HEK293 (cell line): ENCODE data around the gene HIVEP2.

Source experiments
- CTCF ChIP-seq: fragments of 450-650 bp; formaldehyde crosslinking; IDR thresholded peaks from 2 replicates; pipeline ENCODE4 v1.5.1; 2016; ENCODE audit warnings: missing biosample characterization, missing genetic modification characterization
- HOXA7 ChIP-seq: sonication (generic); formaldehyde crosslinking; IDR thresholded peaks from 2 replicates; pipeline ENCODE4 v1.8.1; 2022; ENCODE audit warnings: missing genetic modification reagents, borderline replicate concordance
- INSM2 ChIP-seq: fragments of 450-650 bp; formaldehyde crosslinking; IDR thresholded peaks from 2 replicates; pipeline ENCODE4 v1.5.1; 2016; ENCODE audit warnings: missing biosample characterization, missing genetic modification characterization
- KLF17 ChIP-seq: fragments of 450-650 bp; formaldehyde crosslinking; IDR thresholded peaks from 2 replicates; pipeline ENCODE4 v1.5.1; 2016; ENCODE audit warnings: missing biosample characterization, missing genetic modification characterization
- REST ChIP-seq: fragments of 450-650 bp; formaldehyde crosslinking; IDR thresholded peaks from 2 replicates; pipeline ENCODE4 v1.5.1; 2016; ENCODE audit warnings: missing biosample characterization, missing genetic modification characterization
- YY1 ChIP-seq: fragments of 450-650 bp; formaldehyde crosslinking; IDR thresholded peaks from 2 replicates; pipeline ENCODE4 v1.5.1; 2018; ENCODE audit warnings: missing biosample characterization, missing genetic modification characterization
- ZBTB8A ChIP-seq: fragments of 450-650 bp; formaldehyde crosslinking; IDR thresholded peaks from 2 replicates; pipeline ENCODE4 v1.5.1; 2016; ENCODE audit warnings: missing biosample characterization, missing genetic modification characterization
- ZNF221 ChIP-seq: fragments of 450-650 bp; formaldehyde crosslinking; IDR thresholded peaks from 2 replicates; pipeline ENCODE4 v1.5.1; 2017; ENCODE audit warnings: missing biosample characterization, missing genetic modification characterization, borderline replicate concordance
- ZNF274 ChIP-seq, 2 experiments: fragments of 200-500 bp in 1 of 2; fragments of 450-650 bp in 1 of 2; sonication (Bioruptor generic) in 1 of 2; formaldehyde crosslinking in 1 of 2; IDR thresholded peaks; 2 replicates each; pipeline versions ENCODE4 v1.5.1 to v1.6.1; 2014 to 2016; ENCODE audit warnings: borderline replicate concordance in 1 of 2, inconsistent platforms in 1 of 2, low read length in 1 of 2, missing biosample characterization in 1 of 2, missing genetic modification characterization in 1 of 2
- ZNF776 ChIP-seq: fragments of 450-650 bp; formaldehyde crosslinking; IDR thresholded peaks from 2 replicates; pipeline ENCODE4 v1.5.0; 2017; ENCODE audit warnings: missing biosample characterization, missing genetic modification characterization, borderline replicate concordance

- TF ChIP-seq KLF17 (tag by site-specific recombination): no peak
- TF ChIP-seq CTCF (tag by site-specific recombination): no peak
- TF ChIP-seq INSM2 (tag by site-specific recombination): no peak
- TF ChIP-seq ZNF776 (tag by site-specific recombination): no peak
- TF ChIP-seq HOXA7 (CRISPR knock-in tag): no peak
- no peak for TF ChIP-seq REST (tag by site-specific recombination)
- TF ChIP-seq ZNF221 (tag by site-specific recombination): no peak
- TF ChIP-seq ZNF274 (IDR thresholded peaks at IDR 0.05; ENCODE audit: low read length): no peak
- TF ChIP-seq ZNF274 (tag by site-specific recombination; IDR thresholded peaks at IDR 0.05; ENCODE audit: borderline replicate concordance): no peak
- no peak for TF ChIP-seq YY1 (tag by site-specific recombination)
- no peak for TF ChIP-seq ZBTB8A (tag by site-specific recombination)
Observed at GRCh38 chr6:142903812-142904211, 41.2 kb downstream of the HIVEP2 start.
